Gastrocnemius medialis (tissue), 4 donors: ENCODE data around the gene PDLIM7. TPM values are rescaled to one million over a fixed set of nuclear protein-coding genes. Genes with fewer than 3 reads are reported as not detected.

Experiments
- ATAC-seq, 2 donors: fragments of 150-250 bp; one replicate each; pipeline ENCODE4 v1.9.1; 2016
- DNase-seq, 2 donors: peaks; one replicate each; pipeline ENCODE4 v3.0.0-alpha.2; 2019
- H3K27ac ChIP-seq, 4 donors: fragments of 200-600 bp; sonication (generic); 1 replicate in 1 of 4; 2 replicates in 3 of 4; pipeline ENCODE4 v1.5.1; 2016 to 2018; ENCODE audit warnings: mild to moderate bottlenecking in 2 of 4, moderate library complexity in 1 of 4
- H3K27me3 ChIP-seq, 3 donors: fragments of 200-600 bp; sonication (generic) in 2 of 3; 1 replicate in 1 of 3; 2 replicates in 2 of 3; pipeline versions ENCODE4 v1.5.1 to v1.6.0; 2016 to 2019; ENCODE audit warnings: mild to moderate bottlenecking in 1 of 3, moderate library complexity in 1 of 3
- H3K36me3 ChIP-seq, 2 donors: fragments of 200-600 bp; sonication (generic) in 1 of 2; one replicate each; pipeline ENCODE4 v1.5.1; 2017 to 2018
- H3K4me1 ChIP-seq, 2 donors: fragments of 200-600 bp; sonication (generic) in 1 of 2; one replicate each; pipeline ENCODE4 v1.5.1; 2016 to 2017; ENCODE audit warnings: mild to moderate bottlenecking in 2 of 2
- H3K4me3 ChIP-seq, 4 donors: fragments of 200-600 bp; sonication (generic) in 3 of 4; 1 replicate in 1 of 4; 2 replicates in 3 of 4; pipeline ENCODE4 v1.5.1; 2016 to 2019; ENCODE audit warnings: mild to moderate bottlenecking in 2 of 4
- H3K9me3 ChIP-seq, 3 donors: fragments of 200-600 bp; sonication (generic) in 2 of 3; 1 replicate in 1 of 3; 2 replicates in 2 of 3; pipeline ENCODE4 v1.5.1; 2016 to 2019
- CTCF ChIP-seq, 5 experiments: fragments of 450-650 bp in 3 of 5; fragments of 200-600 bp in 2 of 5; sonication (generic) in 2 of 5; IDR thresholded peaks in 4 of 5; conservative IDR thresholded peaks in 1 of 5; 1 replicate in 4 of 5; 2 replicates in 1 of 5; pipeline ENCODE4 v1.5.1; 2016 to 2019; ENCODE audit warnings: antibody characterized with exemption in 5 of 5, mild to moderate bottlenecking in 3 of 5, moderate library complexity in 3 of 5
- POLR2A ChIP-seq, 2 donors: fragments of 450-650 bp; IDR thresholded peaks; one replicate each; pipeline ENCODE4 v1.6.1; 2017; ENCODE audit warnings: antibody characterized with exemption in 2 of 2, mild to moderate bottlenecking in 2 of 2, moderate library complexity in 2 of 2
- in situ Hi-C, 4 donors: fragments of 200-750 bp; cut with MboI; loops; one replicate each; pipeline versions ENCODE4 v1.15.0 to v1.8.0; 2017; ENCODE audit warnings: low sequenced_read_pairs in 4 of 4
- intact Hi-C: fragments of 100-400 bp; cut with DNase I; formaldehyde crosslinking; loops from one replicate; pipeline ENCODE4 v1.15.1; 2023; ENCODE audit warnings: low total_unique reads
- total RNA-seq, 4 donors: library from RNA; depleted of rRNA; stranded (reverse); fragments of >200 nt; gene quantifications; one replicate each; pipeline versions ENCODE4 v1.1.0 to v1.2.3, GENCODE V29; 2016

Gene PDLIM7
- total RNA-seq, 4 donors from 2014 or later, result 132 to 244 (median 220) TPM

- Histone ChIP-seq H3K4me3 (no peak overlapping the region), H3K4me1 (peaks cover 6 to 10% of the 10 kb centered on the region in 2 donors), H3K27ac (no peak overlapping the region), H3K36me3 (peaks cover 0 to 18% of the 10 kb centered on the region in 2 donors), H3K27me3 (peaks cover 0 to 3% (median 1%) of the 10 kb centered on the region in 3 donors), H3K9me3 (no peaks in the 10 kb centered on the region)
- ATAC-seq, result no peak
- in situ Hi-C loops, result loop anchor here in 1 of 4 donors (10.0 kb wide), 1 partner anchor 47 kb away; no protein-coding TSS in a partner anchor
- no peak for DNase-seq
- intact Hi-C loops, result no loop called here
- no peak for TF ChIP-seq POLR2A (IDR thresholded peaks at IDR 0.05)
- TF ChIP-seq CTCF (IDR thresholded peaks at IDR 0.05 in 4 of 5, conservative IDR thresholded peaks at IDR 0.05 in 1 of 5), result no peak
Measured at GRCh38 chr5:177442066-177442826, 55.2 kb downstream of the PDLIM7 start.

- no peak for TF ChIP-seq POLR2A (IDR thresholded peaks at IDR 0.05)
- TF ChIP-seq CTCF (IDR thresholded peaks at IDR 0.05 in 4 of 5, conservative IDR thresholded peaks at IDR 0.05 in 1 of 5), result no peak
- DNase-seq, result no peak
- H3K27me3 ChIP-seq, result no peaks in the 10 kb centered on the region
- no peak overlapping the region for H3K27ac ChIP-seq
- no peak for ATAC-seq
- intact Hi-C loops (no loop called here), in situ Hi-C loops (loop anchor here in 1 of 4 donors (10.0 kb wide), 1 partner anchor 46 kb away; no protein-coding TSS in a partner anchor)
- H3K36me3 ChIP-seq, result peaks cover 0 to 25% of the 10 kb centered on the region in 2 donors
- H3K9me3 ChIP-seq, result no peaks in the 10 kb centered on the region
- no peak overlapping the region for H3K4me3 ChIP-seq
- H3K4me1 ChIP-seq, result peaks cover 5% of the 10 kb centered on the region in 2 donors
Measured at GRCh38 chr5:177440990-177441780, 56.2 kb downstream of the PDLIM7 start.

GRCh38 chr5:177440211-177440989, 57.0 kb downstream of the PDLIM7 start:
- ATAC-seq, result no peak
- no peak overlapping the region for H3K27ac ChIP-seq
- peaks cover 0 to 32% of the 10 kb centered on the region in 2 donors for H3K36me3 ChIP-seq

More at GRCh38 chr5:177440211-177440989, 57.0 kb downstream of the PDLIM7 start:
- no peaks in the 10 kb centered on the region for H3K4me1 ChIP-seq
- DNase-seq, result no peak
- no peaks in the 10 kb centered on the region for H3K9me3 ChIP-seq
- in situ Hi-C loops, result loop anchor here in 1 of 4 donors (10.0 kb wide), 1 partner anchor 46 kb away; no protein-coding TSS in a partner anchor
- no peaks in the 10 kb centered on the region for H3K27me3 ChIP-seq
- no peak overlapping the region for H3K4me3 ChIP-seq
- intact Hi-C loops, result no loop called here
- no peak for TF ChIP-seq POLR2A (IDR thresholded peaks at IDR 0.05)
- no peak for TF ChIP-seq CTCF (IDR thresholded peaks at IDR 0.05 in 4 of 5, conservative IDR thresholded peaks at IDR 0.05 in 1 of 5)
